Bronchial epithelial cell (primary cell): ENCODE results near the gene FEN1. TPM values are rescaled to one million over a fixed set of nuclear protein-coding genes. Genes with fewer than 3 reads are reported as not detected.
A peak's percentile ranks its signal among the peaks of the same experiment; 100 is the strongest.

Source experiments
- DNase-seq: peaks from one replicate; pipeline ENCODE4 v3.0.0-alpha.2; 2010; ENCODE audit warnings: low read depth
- FAIRE-seq: peaks from 2 replicates; lab custom pipeline; 2011; peaks lifted over from hg19 to GRCh38; lab: Jason Lieb, UNC
- H3K27me3 ChIP-seq: 2 replicates; pipeline ENCODE4 v1.5.1; 2011; ENCODE audit warnings: low read length; ENCODE audit not compliant: control insufficient read depth, insufficient read depth
- H3K36me3 ChIP-seq: 2 replicates; pipeline ENCODE4 v1.5.1; 2011; ENCODE audit warnings: low read length; ENCODE audit not compliant: control insufficient read depth, insufficient read depth
- H3K4me3 ChIP-seq: 2 replicates; pipeline ENCODE4 v1.5.1; 2011; ENCODE audit warnings: mild to moderate bottlenecking, low read depth, low read length, control low read depth
- total RNA-seq: library from RNA; depleted of rRNA; stranded (reverse); fragments of >200 nt; gene quantifications from 2 replicates; pipeline ENCODE4 v1.2.1, GENCODE V29; 2014
- TF ChIP-seq, protein P1 (sequence below): IDR thresholded peaks from 2 replicates; pipeline ENCODE4 v1.5.1; 2011; ENCODE audit warnings: mild to moderate bottlenecking, moderate library complexity, low read length, control low read depth, inconsistent platforms; ENCODE audit not compliant: insufficient read depth, severe bottlenecking

The FEN1 gene
- total RNA-seq, 1 donor from 2014 or later = 9.7 TPM

DNA sequence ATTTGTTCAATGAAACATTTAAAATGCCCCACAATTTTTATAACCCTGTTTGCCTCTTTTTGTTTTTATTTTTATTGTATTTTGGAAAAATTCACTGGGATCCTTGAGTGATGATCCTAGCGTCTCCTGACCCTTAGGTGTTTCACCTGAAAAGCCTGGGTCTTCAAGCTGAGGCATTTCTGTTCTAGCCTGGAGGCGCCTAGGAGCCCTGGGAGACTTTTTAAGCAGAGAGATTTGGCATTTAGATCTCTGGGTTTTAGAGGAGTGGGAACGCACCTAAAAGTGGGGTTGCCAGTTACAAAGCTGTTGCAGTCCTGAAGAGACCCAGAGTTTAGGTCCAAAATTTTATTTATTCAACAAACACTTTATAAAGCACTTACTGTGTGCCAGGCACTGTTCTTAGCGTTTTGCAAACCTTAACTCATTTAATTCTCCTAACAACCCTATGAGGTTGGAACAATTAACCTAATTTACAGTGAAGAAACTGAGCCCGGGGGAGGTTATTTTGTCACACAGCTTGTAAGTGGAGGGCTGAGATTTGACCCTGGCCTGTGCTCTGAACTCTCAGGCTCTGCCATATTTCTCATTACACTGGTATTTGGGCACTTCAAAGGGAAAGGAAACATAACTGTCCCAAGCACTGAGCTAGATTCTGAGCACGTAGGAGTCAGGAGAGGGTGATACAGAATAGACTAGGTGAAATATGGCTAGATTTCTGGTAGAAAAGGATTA is 24.9 kb downstream of the FEN1 start:
- Histone ChIP-seq H3K27me3 (no peaks in the 10 kb centered on the region), H3K36me3 (no peaks in the 10 kb centered on the region), H3K4me3 (no peak overlapping the region)
- FAIRE-seq (no peak), DNase-seq (no peak)
- TF ChIP-seq, protein P1, sequence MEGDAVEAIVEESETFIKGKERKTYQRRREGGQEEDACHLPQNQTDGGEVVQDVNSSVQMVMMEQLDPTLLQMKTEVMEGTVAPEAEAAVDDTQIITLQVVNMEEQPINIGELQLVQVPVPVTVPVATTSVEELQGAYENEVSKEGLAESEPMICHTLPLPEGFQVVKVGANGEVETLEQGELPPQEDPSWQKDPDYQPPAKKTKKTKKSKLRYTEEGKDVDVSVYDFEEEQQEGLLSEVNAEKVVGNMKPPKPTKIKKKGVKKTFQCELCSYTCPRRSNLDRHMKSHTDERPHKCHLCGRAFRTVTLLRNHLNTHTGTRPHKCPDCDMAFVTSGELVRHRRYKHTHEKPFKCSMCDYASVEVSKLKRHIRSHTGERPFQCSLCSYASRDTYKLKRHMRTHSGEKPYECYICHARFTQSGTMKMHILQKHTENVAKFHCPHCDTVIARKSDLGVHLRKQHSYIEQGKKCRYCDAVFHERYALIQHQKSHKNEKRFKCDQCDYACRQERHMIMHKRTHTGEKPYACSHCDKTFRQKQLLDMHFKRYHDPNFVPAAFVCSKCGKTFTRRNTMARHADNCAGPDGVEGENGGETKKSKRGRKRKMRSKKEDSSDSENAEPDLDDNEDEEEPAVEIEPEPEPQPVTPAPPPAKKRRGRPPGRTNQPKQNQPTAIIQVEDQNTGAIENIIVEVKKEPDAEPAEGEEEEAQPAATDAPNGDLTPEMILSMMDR = no peak

DNA sequence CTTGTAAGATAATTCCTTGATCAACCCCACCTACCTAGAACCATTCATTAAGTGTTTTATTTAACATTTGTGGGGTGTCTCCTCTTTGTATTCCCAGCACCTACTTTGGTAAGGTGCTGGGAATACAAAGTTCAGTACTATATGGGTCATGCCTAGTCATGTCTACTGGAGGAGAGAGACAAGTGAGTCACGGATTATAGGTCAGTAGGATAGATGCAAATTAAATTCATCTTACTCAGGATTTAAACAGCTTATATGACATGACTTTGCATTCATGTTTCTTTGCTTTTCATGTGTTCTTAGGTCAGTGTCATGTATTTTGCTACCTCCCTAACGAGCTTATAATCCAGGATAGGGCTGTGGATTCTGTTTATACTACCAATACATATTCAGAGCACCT is 27.5 kb downstream of the FEN1 start:
- DNase-seq (peak; percentile 94), FAIRE-seq (no peak)
- TF ChIP-seq, protein P1 = no peak
- Histone ChIP-seq H3K4me3 (no peak overlapping the region), H3K27me3 (no peaks in the 10 kb centered on the region), H3K36me3 (no peaks in the 10 kb centered on the region)

DNA sequence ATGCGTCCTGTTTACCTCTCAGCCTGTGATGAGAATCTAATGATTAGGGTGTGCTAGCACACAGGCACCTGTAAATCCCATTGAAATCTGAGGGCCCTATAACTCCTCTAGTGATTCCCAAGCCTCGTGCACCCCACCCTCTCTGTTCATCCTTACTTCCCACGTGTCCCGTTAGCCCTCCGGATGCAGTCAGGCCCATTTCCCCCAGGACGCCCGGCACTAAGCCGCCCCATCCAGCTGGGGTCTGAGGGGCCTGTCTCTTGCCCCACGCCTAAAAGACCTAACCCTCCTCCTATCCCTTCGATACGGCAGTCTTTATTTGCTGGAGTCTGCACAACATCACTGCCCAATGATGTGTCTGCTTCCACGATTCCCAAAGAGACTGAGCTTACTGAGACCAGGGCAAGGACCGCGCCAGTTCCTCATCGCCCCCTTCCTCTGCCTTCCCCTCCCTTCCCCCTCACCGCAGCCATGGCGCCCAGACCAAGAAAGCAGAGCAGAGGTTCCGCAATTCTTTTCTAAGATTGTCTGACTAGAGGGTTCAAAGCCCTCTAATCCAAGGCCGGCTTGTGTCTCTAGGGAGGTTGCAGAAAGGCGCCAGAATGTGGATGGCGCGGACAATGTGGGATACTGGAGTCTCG is 34.3 kb downstream of the FEN1 start:
- H3K27me3 ChIP-seq = no peaks in the 10 kb centered on the region
- no peak for DNase-seq
- no peaks in the 10 kb centered on the region for H3K36me3 ChIP-seq
- H3K4me3 ChIP-seq = peak overlapping the region; percentile 61
- TF ChIP-seq, protein P1 = no peak
- no peak for FAIRE-seq

DNA sequence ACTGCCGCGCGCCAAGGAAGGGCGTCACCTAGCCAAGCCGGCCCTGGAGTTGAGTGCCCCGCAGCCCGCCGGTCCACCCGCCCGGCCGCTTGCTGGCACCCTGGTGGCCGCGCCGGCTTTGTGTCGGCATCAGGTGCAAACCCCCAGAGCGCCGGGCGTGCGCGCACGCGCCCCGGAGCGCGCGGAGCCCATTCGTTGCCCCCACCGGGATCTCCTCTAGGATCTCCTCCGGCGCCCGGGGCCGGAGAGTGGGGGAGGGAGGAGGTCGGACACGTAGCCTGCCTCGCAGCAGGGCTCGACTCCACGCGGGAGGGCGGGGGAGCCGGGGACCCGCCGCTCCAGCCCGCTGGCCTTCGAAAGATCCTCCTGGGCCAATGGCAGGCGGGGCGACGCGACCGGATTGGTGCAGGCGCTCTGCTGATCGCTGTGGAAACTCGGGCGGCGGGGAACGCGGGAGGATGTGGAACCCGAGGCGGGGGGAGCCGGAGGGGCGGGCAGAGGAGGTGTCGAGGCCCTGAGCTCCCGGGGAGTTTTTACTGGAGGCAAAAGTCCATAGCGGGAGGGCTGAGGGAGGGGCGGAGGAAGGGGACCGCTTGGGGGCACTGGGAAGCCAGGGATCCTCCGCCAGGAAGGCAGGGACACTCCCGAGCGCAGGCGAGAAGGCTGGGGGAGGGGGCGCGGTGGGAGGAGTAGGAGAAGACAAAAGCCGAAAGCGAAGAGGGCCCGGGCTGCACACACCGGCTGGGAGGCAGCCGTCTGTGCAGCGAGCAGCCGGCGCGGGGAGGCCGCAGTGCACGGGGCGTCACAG is 35.1 kb downstream of the FEN1 start, which contains the start of gene FADS2:
TSS of gene FADS2 (plus strand) at position 730 of the 808 bp plus-strand sequence. CDS start 91 bp downstream, outside the sequence.
- Histone ChIP-seq H3K36me3 (peaks cover 4% of the 10 kb centered on the region), H3K4me3 (peak within 1 kb of the TSS; percentile 61), H3K27me3 (no peaks in the 10 kb centered on the region)
- DNase-seq = peak; percentile 74
- no peak for FAIRE-seq
- TF ChIP-seq, protein P1 = peak; percentile 3

DNA sequence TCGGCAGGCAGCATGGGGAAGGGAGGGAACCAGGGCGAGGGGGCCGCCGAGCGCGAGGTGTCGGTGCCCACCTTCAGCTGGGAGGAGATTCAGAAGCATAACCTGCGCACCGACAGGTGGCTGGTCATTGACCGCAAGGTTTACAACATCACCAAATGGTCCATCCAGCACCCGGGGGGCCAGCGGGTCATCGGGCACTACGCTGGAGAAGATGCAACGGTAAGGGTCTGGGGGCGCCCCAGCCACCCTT is 35.6 kb downstream of the FEN1 start:
- Histone ChIP-seq H3K4me3 (peak overlapping the region; percentile 61), H3K27me3 (no peaks in the 10 kb centered on the region), H3K36me3 (peaks cover 6% of the 10 kb centered on the region)
- TF ChIP-seq, protein P1 = no peak
- FAIRE-seq (no peak), DNase-seq (no peak)
